Heart right ventricle (tissue), 16 donors: Measurements from ENCODE around the gene RBM24. TPM values are rescaled to one million over a fixed set of nuclear protein-coding genes. Genes with fewer than 3 reads are reported as not detected.
"Not testable (repeated sequence)": the region's sequence is repeated elsewhere in the genome, so short reads cannot be mapped to it uniquely, and the experiment has no call there.

Source experiments
- ATAC-seq, 8 donors: fragments of 200-7000 bp; cut with Tn5 transposase; one replicate each; pipeline ENCODE4 v1.9.1; 2020; ENCODE audit warnings: mild to moderate bottlenecking in 8 of 8, moderate library complexity in 8 of 8, moderate number of reproducible peaks in 1 of 8
- DNase-seq, 2 donors: peaks; one replicate each; pipeline ENCODE4 v3.0.0-alpha.2; 2020
- H3K27ac ChIP-seq, 10 donors: fragments of 200-600 bp; sonication (generic) in 2 of 10; one replicate each; pipeline versions ENCODE4 v1.5.0 to v1.8.0; 2020 to 2022; ENCODE audit warnings: mild to moderate bottlenecking in 3 of 10
- H3K27me3 ChIP-seq, 7 donors: fragments of 200-600 bp; one replicate each; pipeline ENCODE4 v1.8.0; 2021 to 2022; ENCODE audit warnings: mild to moderate bottlenecking in 2 of 7
- H3K36me3 ChIP-seq, 9 donors: fragments of 200-600 bp; sonication (generic) in 1 of 9; one replicate each; pipeline versions ENCODE4 v1.5.0 to v1.8.0; 2020 to 2022; ENCODE audit warnings: mild to moderate bottlenecking in 2 of 9
- H3K4me1 ChIP-seq, 9 donors: fragments of 200-600 bp; sonication (generic) in 1 of 9; one replicate each; pipeline versions ENCODE4 v1.5.0 to v1.8.0; 2020 to 2022; ENCODE audit warnings: mild to moderate bottlenecking in 4 of 9
- H3K4me3 ChIP-seq, 10 donors: fragments of 200-600 bp; sonication (generic) in 2 of 10; one replicate each; pipeline versions ENCODE4 v1.5.0 to v1.8.0; 2020 to 2022; ENCODE audit warnings: mild to moderate bottlenecking in 7 of 10, moderate library complexity in 2 of 10
- H3K9me3 ChIP-seq, 11 donors: fragments of 200-600 bp in 10 of 11; sonication (generic) in 2 of 11; one replicate each; pipeline versions ENCODE4 v1.5.0 to v1.8.0; 2013 to 2022; ENCODE audit warnings: mild to moderate bottlenecking in 2 of 11, control low read depth in 1 of 11, moderate library complexity in 1 of 11
- WGBS, 2 donors: extraction: QIAGEN DNeasy Blood & Tissue Kit; methylation state at CpG; one replicate each; pipeline ENCODE4 v1.1.7; 2013; ENCODE audit warnings: inconsistent platforms in 1 of 2; 5-methylcytosine and 5-hydroxymethylcytosine counted together
- intact Hi-C, 10 donors: fragments of 100-400 bp; cut with DNase I; formaldehyde crosslinking; loops; one replicate each; pipeline versions ENCODE4 v1.11.1 to v1.14.2; 2022
- polyA plus RNA-seq, 2 donors: library from polyadenylated mRNA; stranded (reverse); fragments of 200-250 nt; gene quantifications; one replicate each; pipeline ENCODE4 v1.2.3, GENCODE V29; 2013
- total RNA-seq, 10 donors: library from RNA; stranded (reverse); fragmentation: NEBNext Ultra II Directional in 3 of 10; extraction: Animal tissue kit (Norgen Biotek cat#: 25700) in 3 of 10; gene quantifications; one replicate each; pipeline versions ENCODE4 v1.2.1 to v1.2.4, GENCODE V29; 2021 to 2023
- TF ChIP-seq, protein P1 (sequence below), 9 donors: fragments of 200-600 bp; sonication (generic) in 2 of 9; IDR thresholded peaks; one replicate each; pipeline versions ENCODE4 v1.5.0 to v1.8.0; 2021 to 2022; ENCODE audit warnings: antibody characterized with exemption in 9 of 9, mild to moderate bottlenecking in 5 of 9, moderate library complexity in 1 of 9
- donor health status: Arrhythmogenic right ventricular cardiomyopathy.
- donor health status: ischemic (EF 13 %, LVEDD 7.1; RV severe dilation, severe dysfunction).
- donor health status: healthy with polysubstance abuse.
- donor health status: DM: no; HTN: yes; CAD: no.
- donor health status: DM: no; HTN: no; CAD: no.
- donor health status: ischemic (EF 25% LVEDD 6.9; RV normal size, moderate dysfunction).
- donor health status: ischemic (EF 25% LVEDD 5.7; RV mildly dilated, moderate dysfunction).
- donor health status: healthy.
- donor health status: DM: yes; HTN: yes; CAD: no.
- donor health status: Ischemic cardiomyopathy.
- donor health status: ischemic (EF 35%, LVEDD 5.7; RV mildly dilated, moderate dysfunction).
- donor health status: nonischemic (EF 11% LVEDD 7.7; RV severe dilation, severe dysfunction).
- donor health status: DM: yes; HTN: yes; CAD: no.
- donor health status: PGD.
- donor health status: ischemic (EF 29% LVEDD 5.4; RV normal size, mild dysfunction).
- donor health status: nonischemic (EF 23%, LVEDD 6.1; RV moderate dilation, normal function).

RBM24 gene
- total and polyA plus RNA-seq, 12 donors = 62.4 to 317 (median 194) TPM

DNA sequence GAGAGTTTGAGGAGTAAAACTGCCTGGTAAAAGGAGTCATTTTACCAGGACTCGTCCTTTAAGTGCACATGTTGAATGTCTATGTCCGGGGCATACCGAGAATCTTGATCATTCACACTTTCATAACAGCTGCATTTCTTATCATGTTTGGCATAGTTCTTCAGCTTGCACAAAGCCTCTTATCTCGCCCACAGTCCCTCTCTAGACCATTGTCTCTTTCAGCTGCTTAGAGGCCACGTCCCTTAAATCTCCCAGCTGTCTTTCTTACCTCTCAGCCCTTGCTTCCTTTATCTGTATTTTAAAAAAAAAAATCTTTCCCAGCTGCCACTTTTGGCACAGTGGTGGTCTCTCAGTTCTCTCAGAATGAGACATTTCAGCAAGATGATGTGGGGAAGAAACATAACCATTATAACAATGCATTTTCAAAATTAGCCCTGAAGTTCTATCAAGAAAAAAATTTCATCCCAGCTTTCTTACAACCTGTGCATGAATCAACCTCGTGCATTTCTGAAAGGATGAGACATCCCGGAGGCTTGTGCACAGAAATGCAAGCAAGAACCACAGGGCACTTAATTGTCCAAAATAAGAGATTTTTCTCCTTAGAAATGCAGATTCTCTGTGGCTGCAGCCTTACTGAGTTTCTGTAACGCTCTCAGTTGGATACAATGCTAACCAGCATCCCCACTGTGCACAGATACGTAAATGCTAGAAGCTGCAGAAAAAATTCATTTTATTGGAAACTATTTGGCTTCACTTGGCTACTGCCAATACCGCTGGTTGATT is 24.2 kb downstream of the RBM24 start:
- ATAC-seq = peak in 1 of 8 donors; percentile 11
- TF ChIP-seq, protein P1, sequence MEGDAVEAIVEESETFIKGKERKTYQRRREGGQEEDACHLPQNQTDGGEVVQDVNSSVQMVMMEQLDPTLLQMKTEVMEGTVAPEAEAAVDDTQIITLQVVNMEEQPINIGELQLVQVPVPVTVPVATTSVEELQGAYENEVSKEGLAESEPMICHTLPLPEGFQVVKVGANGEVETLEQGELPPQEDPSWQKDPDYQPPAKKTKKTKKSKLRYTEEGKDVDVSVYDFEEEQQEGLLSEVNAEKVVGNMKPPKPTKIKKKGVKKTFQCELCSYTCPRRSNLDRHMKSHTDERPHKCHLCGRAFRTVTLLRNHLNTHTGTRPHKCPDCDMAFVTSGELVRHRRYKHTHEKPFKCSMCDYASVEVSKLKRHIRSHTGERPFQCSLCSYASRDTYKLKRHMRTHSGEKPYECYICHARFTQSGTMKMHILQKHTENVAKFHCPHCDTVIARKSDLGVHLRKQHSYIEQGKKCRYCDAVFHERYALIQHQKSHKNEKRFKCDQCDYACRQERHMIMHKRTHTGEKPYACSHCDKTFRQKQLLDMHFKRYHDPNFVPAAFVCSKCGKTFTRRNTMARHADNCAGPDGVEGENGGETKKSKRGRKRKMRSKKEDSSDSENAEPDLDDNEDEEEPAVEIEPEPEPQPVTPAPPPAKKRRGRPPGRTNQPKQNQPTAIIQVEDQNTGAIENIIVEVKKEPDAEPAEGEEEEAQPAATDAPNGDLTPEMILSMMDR (IDR thresholded peaks at IDR 0.05) = no peak

DNA sequence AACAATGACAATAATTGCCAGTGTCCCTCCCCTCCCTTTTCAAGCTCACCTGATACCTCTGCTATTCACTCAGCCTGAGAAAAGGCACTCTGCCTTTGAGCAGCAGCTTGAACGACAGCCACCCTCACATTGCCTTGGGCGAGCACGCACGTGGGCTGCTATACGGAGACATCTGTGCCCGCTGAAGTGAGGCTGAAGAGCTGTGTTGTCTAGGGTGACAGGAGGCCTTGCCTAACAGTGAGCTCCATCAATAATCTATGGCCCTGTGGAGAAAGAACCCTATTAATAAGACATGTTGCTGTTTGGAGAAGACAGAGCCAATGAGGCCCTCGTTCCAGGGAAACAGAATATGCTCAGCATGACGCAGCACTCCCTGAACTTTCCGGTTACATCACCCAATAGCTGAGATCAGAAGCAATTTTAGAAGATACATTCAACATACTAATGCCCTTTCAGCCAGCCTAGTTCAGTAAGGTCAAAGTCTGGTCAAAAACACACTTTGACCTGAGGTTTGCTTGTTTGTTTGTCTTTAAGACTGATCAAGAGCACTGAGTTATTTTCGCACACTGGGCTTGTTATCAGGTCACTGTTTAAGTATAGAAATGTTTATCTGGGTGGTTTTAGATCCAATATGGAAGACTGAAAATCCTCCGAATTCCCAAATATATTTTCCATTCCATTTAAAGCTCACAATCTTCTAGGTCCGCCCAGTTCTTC is 30.6 kb downstream of the RBM24 start:
- intact Hi-C loops = no loop called here

More for the DNA sequence above, 24.2 kb downstream of the RBM24 start:
- no peak overlapping the region for H3K4me3 ChIP-seq
- no peak for DNase-seq
- H3K27ac ChIP-seq = no peak overlapping the region
- no peaks in the 10 kb centered on the region for H3K27me3 ChIP-seq
- WGBS, 2 donors = 27 to 28% methylated on average over 10 of the region's 10 CpGs
- H3K4me1 ChIP-seq = peaks cover 0 to 10% (median 0%) of the 10 kb centered on the region in 9 donors
- intact Hi-C loops = loop anchor here in 1 of 10 donors (10.0 kb wide), 1 partner anchor 89 kb away; the partner anchor contains the start of gene CAP2
- H3K36me3 ChIP-seq = no peaks in the 10 kb centered on the region
- no peaks in the 10 kb centered on the region for H3K9me3 ChIP-seq

DNA sequence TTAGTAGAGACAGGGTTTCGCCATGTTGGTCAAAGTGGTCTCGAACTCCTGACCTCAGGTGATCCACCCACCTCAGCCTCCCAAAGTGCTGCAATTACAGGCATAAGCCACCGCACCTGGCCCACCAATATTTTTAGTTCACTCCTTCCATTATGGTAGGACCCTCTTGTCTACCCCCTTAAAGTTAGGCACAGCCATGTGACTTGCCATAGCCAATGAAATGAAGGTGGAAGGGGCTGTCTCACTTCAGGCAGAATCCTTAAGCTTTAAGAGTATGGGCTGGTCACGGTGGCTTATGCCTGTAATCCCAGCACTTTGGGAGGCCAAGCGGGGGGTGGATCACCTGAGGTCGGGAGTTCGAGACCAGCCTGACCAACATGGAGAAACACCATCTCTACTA is 32.1 kb downstream of the RBM24 start:
- DNase-seq, H3K9me3 ChIP-seq, H3K27ac ChIP-seq, H3K36me3 ChIP-seq, H3K27me3 ChIP-seq, intact Hi-C loops, ATAC-seq, H3K4me3 ChIP-seq: not testable (repeated sequence)
- WGBS, 2 donors = 95 to 97% methylated on average over 7 of the region's 7 CpGs
- peaks cover 0 to 11% (median 0%) of the 10 kb centered on the region in 9 donors for H3K4me1 ChIP-seq

More for the DNA sequence above, 30.6 kb downstream of the RBM24 start:
- H3K36me3 ChIP-seq = no peaks in the 10 kb centered on the region
- ATAC-seq (peak; percentile 46 to 93 (median 86)), DNase-seq (peak in 1 of 2 donors; percentile 34)
- 44 to 51% methylated on average over 12 of the region's 12 CpGs for WGBS, 2 donors
- H3K4me1 ChIP-seq = peaks cover 0 to 11% (median 0%) of the 10 kb centered on the region in 9 donors
- no peaks in the 10 kb centered on the region for H3K27me3 ChIP-seq
- no peaks in the 10 kb centered on the region for H3K9me3 ChIP-seq
- peak overlapping the region in 9 of 10 donors; percentile 24 to 82 (median 58) for H3K27ac ChIP-seq
- H3K4me3 ChIP-seq = peak overlapping the region in 3 of 10 donors; percentile 10 to 22 (median 12)
- TF ChIP-seq, protein P1 (IDR thresholded peaks at IDR 0.05) = no peak

DNA sequence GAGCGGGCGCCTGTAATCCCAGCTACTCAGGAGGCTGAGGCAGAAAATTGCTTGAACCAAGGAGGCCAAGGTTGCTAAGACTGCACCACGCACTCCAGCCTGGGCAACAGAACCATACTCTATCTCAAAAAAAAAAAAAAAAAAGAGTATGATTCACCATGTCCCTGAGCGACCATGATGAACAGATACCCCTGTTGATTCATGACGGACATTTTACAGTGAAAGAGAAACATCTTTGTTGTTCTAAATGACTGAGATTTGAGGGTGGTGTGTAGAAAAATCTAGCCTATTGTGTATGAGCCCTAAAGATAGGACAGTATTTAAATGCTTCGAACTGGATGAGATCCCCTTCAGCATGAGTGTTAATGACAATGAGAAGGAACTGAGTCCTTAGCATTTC is 32.8 kb downstream of the RBM24 start:
- ATAC-seq (no peak), DNase-seq (no peak)
- Histone ChIP-seq H3K4me1 (peaks cover 0 to 11% (median 0%) of the 10 kb centered on the region in 9 donors), H3K9me3 (no peaks in the 10 kb centered on the region), H3K4me3 (no peak overlapping the region), H3K27ac (no peak overlapping the region), H3K27me3 (no peaks in the 10 kb centered on the region), H3K36me3 (no peaks in the 10 kb centered on the region)
- WGBS, 2 donors = 86 to 89% methylated on average over 6 of the region's 6 CpGs
- intact Hi-C loops = no loop called here
- TF ChIP-seq, protein P1 (IDR thresholded peaks at IDR 0.05) = no peak
